ENCODE measurements around the gene TRMU.

DNA sequence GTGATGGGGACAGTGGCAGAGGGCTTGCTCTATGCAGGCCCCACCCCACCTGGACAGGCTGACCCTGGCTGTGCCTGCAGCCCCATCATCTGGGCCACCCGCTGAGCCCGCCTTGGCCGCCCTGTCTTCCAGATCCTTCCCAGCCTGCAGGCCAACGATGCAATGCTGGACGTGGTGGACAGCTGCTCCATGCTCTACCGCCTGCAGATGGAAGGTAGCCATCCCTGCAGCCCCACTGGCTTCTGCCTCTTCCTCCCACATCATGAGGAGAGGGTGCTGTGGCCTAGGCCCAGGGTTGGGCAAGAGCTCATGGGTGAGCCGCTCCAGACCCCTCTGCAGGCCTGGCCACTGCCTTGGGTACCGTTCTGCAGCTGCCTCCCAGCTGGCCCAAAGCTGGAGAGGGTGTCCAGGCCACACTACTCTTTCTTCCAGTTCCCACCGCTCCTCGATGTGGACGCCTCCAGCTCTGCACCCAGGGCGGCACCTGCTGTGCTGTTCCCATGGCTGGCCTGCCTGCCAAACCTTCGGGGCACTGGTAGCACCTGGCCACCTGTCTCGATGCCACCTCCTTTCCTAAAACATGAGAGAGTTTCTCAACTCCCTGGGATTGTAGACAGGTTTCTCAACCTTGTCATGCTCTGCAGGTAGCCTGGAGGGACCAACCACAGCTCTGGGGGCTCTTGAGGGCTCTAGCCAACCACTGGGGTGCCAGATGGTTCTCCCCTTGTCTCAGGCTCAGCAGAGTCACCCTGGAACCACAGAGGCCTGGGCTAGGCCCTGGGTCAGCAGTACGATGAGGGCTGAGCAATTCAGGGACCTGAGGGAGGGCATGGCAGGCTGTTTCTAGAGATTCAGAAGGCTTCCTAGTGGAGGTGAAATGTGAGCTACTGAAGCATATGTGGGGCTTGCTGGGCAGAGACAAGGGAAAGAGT, 48.3 kb upstream of the TRMU start:
- TF ChIP-seq, protein P1, sequence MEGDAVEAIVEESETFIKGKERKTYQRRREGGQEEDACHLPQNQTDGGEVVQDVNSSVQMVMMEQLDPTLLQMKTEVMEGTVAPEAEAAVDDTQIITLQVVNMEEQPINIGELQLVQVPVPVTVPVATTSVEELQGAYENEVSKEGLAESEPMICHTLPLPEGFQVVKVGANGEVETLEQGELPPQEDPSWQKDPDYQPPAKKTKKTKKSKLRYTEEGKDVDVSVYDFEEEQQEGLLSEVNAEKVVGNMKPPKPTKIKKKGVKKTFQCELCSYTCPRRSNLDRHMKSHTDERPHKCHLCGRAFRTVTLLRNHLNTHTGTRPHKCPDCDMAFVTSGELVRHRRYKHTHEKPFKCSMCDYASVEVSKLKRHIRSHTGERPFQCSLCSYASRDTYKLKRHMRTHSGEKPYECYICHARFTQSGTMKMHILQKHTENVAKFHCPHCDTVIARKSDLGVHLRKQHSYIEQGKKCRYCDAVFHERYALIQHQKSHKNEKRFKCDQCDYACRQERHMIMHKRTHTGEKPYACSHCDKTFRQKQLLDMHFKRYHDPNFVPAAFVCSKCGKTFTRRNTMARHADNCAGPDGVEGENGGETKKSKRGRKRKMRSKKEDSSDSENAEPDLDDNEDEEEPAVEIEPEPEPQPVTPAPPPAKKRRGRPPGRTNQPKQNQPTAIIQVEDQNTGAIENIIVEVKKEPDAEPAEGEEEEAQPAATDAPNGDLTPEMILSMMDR (conservative IDR thresholded peaks at IDR 0.05), result no peak
- no peak for TF ChIP-seq ZFX (IDR thresholded peaks at IDR 0.05)
